ENCODE data around the gene CIBAR2.

GRCh38 chr16:85113913-85114312 is 1.6 kb upstream of the CIBAR2 start:
- TF ChIP-seq CTCF (IDR thresholded peaks at IDR 0.05; ENCODE audit: insufficient read depth, low read length) (no peak), REST (IDR thresholded peaks at IDR 0.05; ENCODE audit: insufficient replicate concordance, low read depth) (no peak), GABPA (IDR thresholded peaks at IDR 0.05; ENCODE audit: low read depth) (no peak), POLR2AphosphoS5 (IDR thresholded peaks at IDR 0.05; ENCODE audit: low read depth) (no peak), SPI1 (IDR thresholded peaks at IDR 0.05; ENCODE audit: borderline replicate concordance, low read depth) (no peak)

Measured in HL-60 (cell line).